Mesendoderm (in vitro differentiated cells): ENCODE data around the gene PCBP3.

Source experiments
- DNase-seq: peaks from one replicate; pipeline ENCODE4 v3.0.0; 2013
- H2AK5ac ChIP-seq: 2 replicates; pipeline ENCODE4 v1.6.1; 2013; ENCODE audit warnings: low read length, inconsistent platforms
- H2BK120ac ChIP-seq: 2 replicates; pipeline ENCODE4 v1.6.1; 2013; ENCODE audit warnings: low read depth, mild to moderate bottlenecking, low read length, moderate library complexity, mixed read lengths
- H2BK15ac ChIP-seq: replicated peaks from 2 replicates; pipeline ENCODE4 v1.6.1; 2013; ENCODE audit warnings: low read depth, mild to moderate bottlenecking, moderate library complexity
- H2BK5ac ChIP-seq: 2 replicates; pipeline ENCODE4 v1.6.1; 2013; ENCODE audit warnings: low read length, inconsistent platforms
- H3K18ac ChIP-seq: 2 replicates; pipeline ENCODE4 v1.6.1; 2013; ENCODE audit warnings: mild to moderate bottlenecking, low read length, mixed read lengths
- H3K23ac ChIP-seq: one replicate; pipeline ENCODE4 v1.6.1; 2013; ENCODE audit warnings: low read length
- H3K27ac ChIP-seq: 2 replicates; pipeline ENCODE4 v1.5.1; 2013; ENCODE audit warnings: low read depth, mild to moderate bottlenecking, inconsistent platforms, low read length, moderate library complexity
- H3K27me3 ChIP-seq: 2 replicates; pipeline ENCODE4 v1.6.1; 2013; ENCODE audit warnings: low read length, control low read depth, mild to moderate bottlenecking, inconsistent platforms; ENCODE audit not compliant: insufficient read depth, poor library complexity
- H3K36me3 ChIP-seq: 2 replicates; pipeline ENCODE4 v1.6.1; 2013; ENCODE audit warnings: low read length, inconsistent platforms; ENCODE audit not compliant: control insufficient read depth, insufficient read depth
- H3K4ac ChIP-seq: one replicate; pipeline ENCODE4 v1.6.1; 2013; ENCODE audit warnings: low read depth, mild to moderate bottlenecking, low read length, moderate library complexity
- H3K4me1 ChIP-seq: 2 replicates; pipeline ENCODE4 v1.6.1; 2013; ENCODE audit warnings: low read depth, low read length, inconsistent platforms; ENCODE audit not compliant: control insufficient read depth
- H3K4me2 ChIP-seq: 2 replicates; pipeline ENCODE4 v1.6.1; 2013; ENCODE audit warnings: low read length
- H3K4me3 ChIP-seq: 2 replicates; pipeline ENCODE4 v1.5.1; 2013; ENCODE audit warnings: mild to moderate bottlenecking, low read length
- H3K56ac ChIP-seq: one replicate; pipeline ENCODE4 v1.6.1; 2013; ENCODE audit warnings: low read length
- H3K79me1 ChIP-seq: 2 replicates; pipeline ENCODE4 v1.6.1; 2013; ENCODE audit warnings: low read length, inconsistent platforms
- H3K79me2 ChIP-seq: 2 replicates; pipeline ENCODE4 v1.6.1; 2013; ENCODE audit warnings: mild to moderate bottlenecking, low read length; ENCODE audit not compliant: control insufficient read depth, insufficient read depth
- H3K9ac ChIP-seq: 2 replicates; pipeline ENCODE4 v1.6.1; 2013; ENCODE audit warnings: low read length, inconsistent platforms
- H4K5ac ChIP-seq: one replicate; pipeline ENCODE4 v1.6.1; 2013; ENCODE audit warnings: low read length
- H4K8ac ChIP-seq: one replicate; pipeline ENCODE4 v1.6.1; 2013; ENCODE audit warnings: low read depth, mild to moderate bottlenecking, control low read depth, low read length, moderate library complexity
- WGBS: extraction: QIAGEN DNeasy Blood & Tissue Kit; methylation state at CpG from one replicate; pipeline ENCODE4 v1.1.7; 2013; ENCODE audit warnings: low lambda C conversion rate, missing lambda C conversion rate; ENCODE audit not compliant: insufficient coverage; ENCODE audit errors: extremely low coverage; 5-methylcytosine and 5-hydroxymethylcytosine counted together

Gene PCBP3

GRCh38 chr21:45635271-45636151 is 8.0 kb upstream of the PCBP3 start:
- no peaks in the 10 kb centered on the region for H3K79me2 ChIP-seq
- no peaks in the 10 kb centered on the region for H3K4me1 ChIP-seq
- no peak overlapping the region for H3K18ac ChIP-seq
- WGBS = 100% methylated on average over 7 of the region's 7 CpGs
- H3K4me2 ChIP-seq = no peak overlapping the region
- H4K5ac ChIP-seq = no peak overlapping the region
- H2BK120ac ChIP-seq = no peak overlapping the region
- H3K79me1 ChIP-seq = no peaks in the 10 kb centered on the region
- no peak overlapping the region for H2BK5ac ChIP-seq
- H3K4me3 ChIP-seq = no peak overlapping the region
- H3K9ac ChIP-seq = no peak overlapping the region
- H2BK15ac ChIP-seq = no peak overlapping the region
- no peaks in the 10 kb centered on the region for H3K27me3 ChIP-seq
- no peak overlapping the region for H3K56ac ChIP-seq
- no peak overlapping the region for H4K8ac ChIP-seq
- no peak overlapping the region for H3K27ac ChIP-seq
- no peak overlapping the region for H3K4ac ChIP-seq
- H2AK5ac ChIP-seq = no peak overlapping the region
- H3K36me3 ChIP-seq = no peaks in the 10 kb centered on the region
- H3K23ac ChIP-seq = no peak overlapping the region
- DNase-seq = no peak

- no peak overlapping the region for H3K27ac ChIP-seq
These were observed 7.1 kb upstream of the PCBP3 start for GRCh38 chr21:45636459-45636858.

GRCh38 chr21:45636951-45637646 is 6.4 kb upstream of the PCBP3 start:
- Histone ChIP-seq H2BK120ac (no peak overlapping the region), H3K27me3 (peaks cover 3% of the 10 kb centered on the region), H3K4me2 (no peak overlapping the region), H3K9ac (no peak overlapping the region), H3K79me2 (no peaks in the 10 kb centered on the region), H3K23ac (no peak overlapping the region), H3K18ac (no peak overlapping the region), H3K79me1 (no peaks in the 10 kb centered on the region), H3K4me1 (no peaks in the 10 kb centered on the region), H3K56ac (no peak overlapping the region), H4K8ac (no peak overlapping the region), H3K4me3 (no peak overlapping the region), H3K27ac (no peak overlapping the region), H2AK5ac (no peak overlapping the region), H2BK15ac (no peak overlapping the region), H3K4ac (no peak overlapping the region), H2BK5ac (no peak overlapping the region), H4K5ac (no peak overlapping the region), H3K36me3 (no peaks in the 10 kb centered on the region)
- DNase-seq = no peak
- no CpG with 5 or more reads among the region's 33 CpGs for WGBS

More at GRCh38 chr21:45636459-45636858, 7.1 kb upstream of the PCBP3 start:
- H3K9ac ChIP-seq = no peak overlapping the region
- no peak overlapping the region for H3K4me3 ChIP-seq
- 100% methylated on average over 3 of the region's 3 CpGs for WGBS
- H3K27me3 ChIP-seq = no peaks in the 10 kb centered on the region
- H3K79me1 ChIP-seq = no peaks in the 10 kb centered on the region
- no peak overlapping the region for H3K4ac ChIP-seq
- no peak overlapping the region for H4K8ac ChIP-seq
- no peaks in the 10 kb centered on the region for H3K4me1 ChIP-seq
- no peak overlapping the region for H2BK120ac ChIP-seq
- no peak overlapping the region for H3K18ac ChIP-seq
- no peak overlapping the region for H3K4me2 ChIP-seq
- H3K23ac ChIP-seq = no peak overlapping the region
- H3K56ac ChIP-seq = no peak overlapping the region
- DNase-seq = no peak
- no peak overlapping the region for H2BK5ac ChIP-seq
- H4K5ac ChIP-seq = no peak overlapping the region
- H3K79me2 ChIP-seq = no peaks in the 10 kb centered on the region
- no peak overlapping the region for H2AK5ac ChIP-seq
- H2BK15ac ChIP-seq = no peak overlapping the region
- H3K36me3 ChIP-seq = no peaks in the 10 kb centered on the region

GRCh38 chr21:45637883-45638282 is 5.6 kb upstream of the PCBP3 start:
- no peak overlapping the region for H3K9ac ChIP-seq
- peaks cover 3% of the 10 kb centered on the region for H3K27me3 ChIP-seq
- no peak overlapping the region for H3K4me2 ChIP-seq
- no peaks in the 10 kb centered on the region for H3K79me1 ChIP-seq
- no peak overlapping the region for H3K23ac ChIP-seq
- H3K4me3 ChIP-seq = no peak overlapping the region
- H3K36me3 ChIP-seq = no peaks in the 10 kb centered on the region
- H2AK5ac ChIP-seq = no peak overlapping the region
- H2BK5ac ChIP-seq = no peak overlapping the region
- no peak overlapping the region for H4K8ac ChIP-seq
- H3K27ac ChIP-seq = no peak overlapping the region
- H3K56ac ChIP-seq = no peak overlapping the region
- no peak overlapping the region for H3K18ac ChIP-seq
- no peaks in the 10 kb centered on the region for H3K4me1 ChIP-seq
- no peak overlapping the region for H2BK120ac ChIP-seq
- H3K4ac ChIP-seq = no peak overlapping the region
- no CpG with 5 or more reads among the region's 13 CpGs for WGBS
- H2BK15ac ChIP-seq = no peak overlapping the region
- H3K79me2 ChIP-seq = no peaks in the 10 kb centered on the region
- H4K5ac ChIP-seq = no peak overlapping the region
- DNase-seq = no peak

GRCh38 chr21:45638707-45639106 is 4.8 kb upstream of the PCBP3 start:
- no peak for DNase-seq
- Histone ChIP-seq H3K4ac (no peak overlapping the region), H3K9ac (no peak overlapping the region), H2AK5ac (no peak overlapping the region), H2BK120ac (no peak overlapping the region), H3K79me1 (no peaks in the 10 kb centered on the region), H2BK5ac (no peak overlapping the region), H3K79me2 (no peaks in the 10 kb centered on the region), H2BK15ac (no peak overlapping the region), H3K4me3 (no peak overlapping the region), H3K23ac (no peak overlapping the region), H3K27me3 (peaks cover 3% of the 10 kb centered on the region), H3K4me1 (no peaks in the 10 kb centered on the region), H3K36me3 (no peaks in the 10 kb centered on the region), H4K5ac (no peak overlapping the region), H3K18ac (no peak overlapping the region), H3K27ac (no peak overlapping the region), H3K4me2 (no peak overlapping the region), H4K8ac (no peak overlapping the region), H3K56ac (no peak overlapping the region)
- no CpG with 5 or more reads among the region's 8 CpGs for WGBS
